ENCODE data around the gene STXBP2. TPM values are rescaled to one million over a fixed set of nuclear protein-coding genes. Genes with fewer than 3 reads are reported as not detected.

The STXBP2 gene
- total RNA-seq, 1 experiment from 2014 or later = 92.5 TPM

GRCh38 chr19:7639863-7640348, 3.0 kb downstream of the STXBP2 start:
- Histone ChIP-seq H3K14ac (ENCODE audit: insufficient read depth, low read length) (no peak overlapping the region), H2AFZ (ENCODE audit: low read length) (no peak overlapping the region), H3K18ac (ENCODE audit: insufficient read length, low read depth, low read length) (no peak overlapping the region), H3K79me1 (ENCODE audit: insufficient read depth, low read depth, low read length, poor library complexity, severe bottlenecking) (no peaks in the 10 kb centered on the region), H2BK120ac (ENCODE audit: low read depth, low read length, poor library complexity, severe bottlenecking) (no peak overlapping the region), H2BK12ac (ENCODE audit: insufficient read length, low read depth, low read length) (no peak overlapping the region), H3K4me1 (ENCODE audit: insufficient read depth, low read length) (no peaks in the 10 kb centered on the region), H3K27me3 (ENCODE audit: insufficient read depth, low read length) (peaks cover 15% of the 10 kb centered on the region; the same call in 1 of the 2 replicates), H3K79me2 (ENCODE audit: insufficient read depth, low read length) (no peaks in the 10 kb centered on the region), H2AK5ac (ENCODE audit: insufficient read length, low read length) (no peak overlapping the region), H3T11ph (ENCODE audit: low read length) (no peak overlapping the region), H2BK20ac (ENCODE audit: low read depth, low read length, poor library complexity, severe bottlenecking) (no peak overlapping the region), H3K27ac (ENCODE audit: insufficient read length, low read depth, low read length) (no peak overlapping the region), H3K23me2 (ENCODE audit: insufficient read length, low read depth, low read length, poor library complexity, severe bottlenecking) (no peaks in the 10 kb centered on the region), H4K5ac (ENCODE audit: insufficient read length, low read depth, low read length) (no peak overlapping the region), H3K9me3 (ENCODE audit: control insufficient read depth, low read depth, low read length) (no peaks in the 10 kb centered on the region), H2BK5ac (ENCODE audit: insufficient read length, low read length) (no peak overlapping the region), H4K91ac (ENCODE audit: insufficient read length, low read depth, low read length) (no peak overlapping the region), H3K9ac (ENCODE audit: extremely low read depth, insufficient read length, low read length) (no peak overlapping the region), H4K20me1 (ENCODE audit: control insufficient read depth, insufficient read depth, insufficient read length) (no peaks in the 10 kb centered on the region), H3K23ac (ENCODE audit: insufficient read length, low read depth, low read length) (no peak overlapping the region), H3K56ac (ENCODE audit: insufficient read length, low read depth, low read length) (no peak overlapping the region), H3K4ac (ENCODE audit: low read depth, low read length) (no peak overlapping the region), H3K4me2 (ENCODE audit: insufficient read depth, insufficient read length, low read length) (no peak overlapping the region), H2BK15ac (ENCODE audit: low read depth, low read length) (no peak overlapping the region), H4K8ac (replicated peaks; ENCODE audit: insufficient read length, low read depth, low read length) (no peak overlapping the region)
- Mint-ChIP-seq H3K36me3 (ENCODE audit: insufficient read depth in 1 of 3, low read depth in 3 of 3) (peaks cover 9 to 26% (median 17%) of the 10 kb centered on the region in 3 experiments), H3K9me3 (no peaks in the 10 kb centered on the region), H3K27ac (no peak overlapping the region), H3K4me3 (peak overlapping the region in 1 of 2 experiments; percentile 11; a peak in 1 of 5 replicates), H3K4me1 (peaks cover 0 to 13% of the 10 kb centered on the region in 2 experiments; a peak in 2 of 4 replicates), H3K27me3 (ENCODE audit: low read depth) (peaks cover 19% of the 10 kb centered on the region)
- no CpG with 5 or more reads among the region's 13 CpGs for WGBS (ENCODE audit: extremely low coverage, insufficient read length, low lambda C conversion rate)
- no peak for DNase-seq
- no peak for TF ChIP-seq CTCF (conservative IDR thresholded peaks at IDR 0.05)
